ENCODE data around the gene NID1. TPM values are rescaled to one million over a fixed set of nuclear protein-coding genes. Genes with fewer than 3 reads are reported as not detected.

The NID1 gene
- total RNA-seq, 4 donors from 2014 or later: 23.4 to 80.0 (median 30.7) TPM

DNA sequence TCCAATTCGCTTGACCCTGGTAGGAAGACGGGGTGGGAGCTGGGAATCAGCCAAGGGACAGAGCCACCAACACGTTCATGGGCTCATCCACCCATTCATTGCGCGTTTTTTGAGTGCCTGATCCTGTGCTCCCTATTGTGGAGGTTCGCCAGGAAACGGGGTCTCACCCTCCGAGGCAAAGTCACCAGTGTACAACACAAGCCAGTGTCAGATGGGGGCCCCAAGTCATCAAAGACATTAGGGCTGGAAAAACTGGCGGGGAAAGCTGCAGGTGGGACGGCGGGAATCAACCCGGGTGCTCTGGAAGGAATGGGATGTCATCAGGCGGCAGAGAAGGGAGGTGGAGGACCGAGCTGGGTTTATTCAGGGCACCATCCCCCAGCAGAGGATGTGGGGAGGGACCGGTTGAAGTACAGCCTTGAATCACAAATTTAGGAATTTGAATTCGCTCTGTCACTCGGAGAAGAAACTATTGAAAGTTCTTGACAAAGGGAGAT lies 667 bp upstream of the NID1 start:
- peak in 1 of 2 donors; percentile 17 for DNase-seq (ENCODE audit: low spot score in 2 of 2)
- WGBS, 2 donors: 40 to 45% methylated on average over 17 of the region's 17 CpGs
- TF ChIP-seq POLR2A (IDR thresholded peaks at IDR 0.05): no peak
- TF ChIP-seq, protein P1, sequence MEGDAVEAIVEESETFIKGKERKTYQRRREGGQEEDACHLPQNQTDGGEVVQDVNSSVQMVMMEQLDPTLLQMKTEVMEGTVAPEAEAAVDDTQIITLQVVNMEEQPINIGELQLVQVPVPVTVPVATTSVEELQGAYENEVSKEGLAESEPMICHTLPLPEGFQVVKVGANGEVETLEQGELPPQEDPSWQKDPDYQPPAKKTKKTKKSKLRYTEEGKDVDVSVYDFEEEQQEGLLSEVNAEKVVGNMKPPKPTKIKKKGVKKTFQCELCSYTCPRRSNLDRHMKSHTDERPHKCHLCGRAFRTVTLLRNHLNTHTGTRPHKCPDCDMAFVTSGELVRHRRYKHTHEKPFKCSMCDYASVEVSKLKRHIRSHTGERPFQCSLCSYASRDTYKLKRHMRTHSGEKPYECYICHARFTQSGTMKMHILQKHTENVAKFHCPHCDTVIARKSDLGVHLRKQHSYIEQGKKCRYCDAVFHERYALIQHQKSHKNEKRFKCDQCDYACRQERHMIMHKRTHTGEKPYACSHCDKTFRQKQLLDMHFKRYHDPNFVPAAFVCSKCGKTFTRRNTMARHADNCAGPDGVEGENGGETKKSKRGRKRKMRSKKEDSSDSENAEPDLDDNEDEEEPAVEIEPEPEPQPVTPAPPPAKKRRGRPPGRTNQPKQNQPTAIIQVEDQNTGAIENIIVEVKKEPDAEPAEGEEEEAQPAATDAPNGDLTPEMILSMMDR (IDR thresholded peaks at IDR 0.05): no peak
- intact Hi-C loops (cut with DNase I; ENCODE audit: low total_unique reads): no loop called here
- peak overlapping the region; percentile 73 for H3K4me3 ChIP-seq (ENCODE audit: low read depth, poor library complexity, severe bottlenecking)

DNA sequence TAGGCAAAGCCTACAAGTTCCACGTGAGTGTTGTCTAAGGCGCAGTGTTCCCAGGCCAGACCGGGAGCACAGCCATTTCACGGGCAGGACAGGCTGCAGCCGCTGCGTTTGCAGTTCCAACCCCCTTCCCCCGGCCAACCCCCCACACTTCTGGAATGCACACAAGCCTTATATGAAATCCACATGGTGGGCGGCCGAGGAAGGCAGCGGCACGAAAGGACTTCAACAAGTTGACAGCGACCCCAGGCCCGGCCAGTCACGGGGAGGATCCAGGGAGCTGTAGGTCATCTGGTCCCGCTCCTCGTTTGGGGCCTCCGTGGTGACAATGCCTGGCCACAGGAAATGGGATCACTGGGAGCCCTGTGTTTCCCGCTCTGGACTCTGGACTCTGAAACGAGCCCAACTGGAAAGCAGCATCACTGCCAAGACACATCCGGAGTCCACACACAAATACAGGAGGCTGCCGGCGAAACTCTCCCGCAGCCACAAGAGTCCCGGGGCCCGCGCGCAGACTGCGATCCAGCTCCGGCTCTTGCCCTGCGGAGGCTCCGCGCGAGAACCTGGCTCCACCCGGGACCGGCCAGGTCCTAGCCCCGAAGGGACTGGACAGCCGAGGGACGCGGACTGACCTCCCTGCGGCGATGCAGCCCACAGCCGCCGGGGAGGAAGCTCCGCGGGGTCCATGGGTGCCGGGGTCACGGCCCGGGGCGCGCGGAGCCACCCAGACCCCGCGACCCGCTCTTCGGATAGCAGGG lies 794 bp downstream of the NID1 start:
- WGBS, 2 donors: 3 to 4% methylated on average over 29 to 31 of the region's 55 CpGs
- DNase-seq (ENCODE audit: low spot score in 2 of 2): peak; percentile 49 to 92

DNA sequence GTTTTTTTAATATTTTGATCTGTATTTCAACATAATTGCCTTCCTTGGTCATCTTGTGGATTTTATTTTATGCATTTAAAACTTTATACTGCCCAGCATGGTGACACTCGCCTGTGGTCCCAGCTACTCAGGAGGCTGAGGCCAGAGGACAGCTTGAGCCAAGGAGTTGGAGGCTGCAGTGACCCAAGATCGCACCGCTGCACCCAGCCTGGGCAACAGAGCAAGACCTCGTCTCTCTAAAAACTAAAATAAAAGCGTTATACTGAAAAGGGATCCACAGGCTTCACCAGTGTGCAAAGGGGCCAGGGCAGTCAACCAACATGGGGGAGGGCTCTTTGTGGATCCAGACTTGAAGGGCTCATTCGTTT lies 1.4 kb downstream of the NID1 start:
- intact Hi-C loops (cut with DNase I; ENCODE audit: low total_unique reads): no loop called here
- H3K4me3 ChIP-seq (ENCODE audit: low read depth, poor library complexity, severe bottlenecking): peak overlapping the region; percentile 73
- TF ChIP-seq, protein P1 (IDR thresholded peaks at IDR 0.05): no peak
- no peak for TF ChIP-seq POLR2A (IDR thresholded peaks at IDR 0.05)
- 45 to 48% methylated on average over 6 of the region's 6 CpGs for WGBS, 2 donors
- DNase-seq (ENCODE audit: low spot score in 2 of 2): no peak

More for the DNA sequence above, 794 bp downstream of the NID1 start:
- intact Hi-C loops (cut with DNase I; ENCODE audit: low total_unique reads): no loop called here
- H3K4me3 ChIP-seq (ENCODE audit: low read depth, poor library complexity, severe bottlenecking): peak overlapping the region; percentile 73
- TF ChIP-seq, protein P1 (IDR thresholded peaks at IDR 0.05): no peak
- no peak for TF ChIP-seq POLR2A (IDR thresholded peaks at IDR 0.05)

DNA sequence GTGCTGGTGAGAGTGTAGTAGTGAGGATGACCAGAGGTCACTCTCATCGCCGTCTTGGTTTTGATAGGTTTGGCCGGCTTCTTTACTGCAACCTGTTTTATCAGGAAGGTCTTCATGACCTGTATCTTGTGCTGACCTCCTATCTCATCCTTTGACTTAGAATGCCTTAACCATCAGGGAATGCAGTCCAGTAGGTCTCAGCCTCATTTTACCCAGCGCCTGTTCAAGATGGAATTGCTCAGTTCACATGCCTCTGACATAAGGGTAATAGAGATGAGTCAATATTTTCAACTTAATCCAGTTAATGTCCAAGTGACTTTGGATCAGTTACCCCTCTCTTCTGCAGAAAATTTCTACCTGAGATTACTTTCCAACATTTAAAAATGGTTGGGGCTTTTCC lies 4.6 kb downstream of the NID1 start:
- TF ChIP-seq, protein P1 (IDR thresholded peaks at IDR 0.05): no peak
- TF ChIP-seq POLR2A (IDR thresholded peaks at IDR 0.05): no peak
- intact Hi-C loops (cut with DNase I; ENCODE audit: low total_unique reads): no loop called here
- H3K4me3 ChIP-seq (ENCODE audit: low read depth, poor library complexity, severe bottlenecking): no peak overlapping the region
- no peak for DNase-seq (ENCODE audit: low spot score in 2 of 2)
- 95% methylated on average over 4 of the region's 4 CpGs for WGBS, 2 donors

DNA sequence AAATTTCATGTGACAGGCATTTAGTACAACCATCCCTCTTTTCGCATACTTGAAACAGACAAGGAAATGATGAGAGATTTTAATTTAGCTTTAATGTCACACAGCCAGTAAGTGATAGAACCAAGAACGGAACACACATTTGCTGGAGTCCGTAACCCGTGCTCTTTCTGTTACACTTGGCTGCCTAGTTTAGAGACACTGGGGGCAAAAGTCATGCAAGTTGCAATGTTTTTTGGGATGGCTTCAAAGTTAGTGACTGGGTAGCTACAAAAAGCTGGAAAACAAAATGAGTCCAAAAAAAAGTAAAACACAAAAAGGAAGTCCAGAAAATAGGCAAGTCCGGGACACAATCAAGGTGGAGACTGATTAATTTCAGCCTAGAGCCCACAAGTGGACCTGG lies 5.9 kb downstream of the NID1 start:
- DNase-seq (ENCODE audit: low spot score in 2 of 2): no peak
- 63 to 64% methylated on average over 5 of the region's 5 CpGs for WGBS, 2 donors
- TF ChIP-seq, protein P1 (IDR thresholded peaks at IDR 0.05): no peak
- TF ChIP-seq POLR2A (IDR thresholded peaks at IDR 0.05): no peak
- intact Hi-C loops (cut with DNase I; ENCODE audit: low total_unique reads): no loop called here
- H3K4me3 ChIP-seq (ENCODE audit: low read depth, poor library complexity, severe bottlenecking): no peak overlapping the region
